Stimulated activated effector memory CD8-positive, alpha-beta T cell treated with anti-CD3 and anti-CD28 coated beads, Interleukin-12 subunit alpha, Interleukin-12 subunit beta, amount 100 ng/mL, for 72 hours (primary cell): Measurements from ENCODE around the gene CHPF2.

Source experiments
- ATAC-seq: fragments of 150-1000 bp; cut with Tn5 transposase; 2 replicates; pipeline ENCODE4 v1.10.0; 2021
- DNase-seq, 2 donors: peaks; one replicate each; pipeline ENCODE4 v3.0.0; 2021 to 2022; ENCODE audit warnings: low spot score in 2 of 2
- H3K27ac Mint-ChIP-seq: one replicate; pipeline ENCODE4 v1.8.0; 2022; ENCODE audit warnings: mild to moderate bottlenecking, mixed read lengths
- H3K36me3 Mint-ChIP-seq: one replicate; pipeline ENCODE4 v1.8.0; 2022; ENCODE audit warnings: mild to moderate bottlenecking, mixed read lengths
- H3K4me1 Mint-ChIP-seq: one replicate; pipeline ENCODE4 v1.8.0; 2022; ENCODE audit warnings: mixed read lengths
- H3K4me3 Mint-ChIP-seq: one replicate; pipeline ENCODE4 v1.8.0; 2022; ENCODE audit warnings: mild to moderate bottlenecking, mixed read lengths
- H3K9me3 Mint-ChIP-seq: one replicate; pipeline ENCODE4 v1.8.0; 2022; ENCODE audit warnings: mixed read lengths

Gene CHPF2

DNA sequence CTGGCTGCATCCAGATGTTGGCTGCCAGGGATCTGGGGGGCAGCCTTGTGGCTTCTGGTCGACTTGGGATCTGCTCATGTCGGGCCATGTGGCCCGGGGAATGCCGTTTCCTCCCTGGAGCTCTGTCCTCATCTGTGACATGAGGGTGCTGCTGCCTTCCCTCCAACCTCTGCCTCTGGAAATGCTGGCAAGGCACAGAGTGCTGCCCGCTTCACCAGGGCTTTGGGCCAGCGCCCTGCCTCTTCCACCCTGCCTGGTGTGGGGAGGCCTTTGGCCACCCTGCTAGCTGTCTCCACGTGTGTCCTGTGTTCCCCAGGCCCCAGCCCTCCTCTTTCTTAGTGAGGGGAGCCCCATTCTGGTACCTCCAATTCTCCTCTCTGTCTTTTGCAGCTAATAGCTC, 22.0 kb downstream of the CHPF2 start:
- ATAC-seq (no peak), DNase-seq (no peak)
- H3K4me3 Mint-ChIP-seq = no peak overlapping the region
- no peaks in the 10 kb centered on the region for H3K9me3 Mint-ChIP-seq
- no peak overlapping the region for H3K27ac Mint-ChIP-seq
- peaks cover 5% of the 10 kb centered on the region for H3K36me3 Mint-ChIP-seq
- peaks cover 25% of the 10 kb centered on the region for H3K4me1 Mint-ChIP-seq

DNA sequence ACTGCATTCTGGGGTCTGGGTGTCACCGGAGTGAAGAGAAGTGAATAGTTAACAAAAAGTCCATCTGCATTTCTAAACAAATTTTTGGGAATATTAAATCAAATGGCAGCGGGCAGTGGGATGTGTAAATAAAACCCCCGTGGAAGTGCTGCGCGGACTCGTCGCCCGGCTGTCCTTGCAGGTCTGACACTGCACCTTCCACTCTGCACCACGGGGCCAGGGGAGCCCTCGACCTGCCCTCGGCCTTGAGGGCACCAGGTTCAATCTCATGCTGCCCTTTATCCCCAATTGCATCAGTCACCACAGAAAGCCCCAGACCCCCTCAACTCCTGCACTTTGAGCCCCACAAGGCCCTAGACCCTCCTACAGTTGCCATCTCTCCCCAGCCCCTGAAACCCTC, 22.6 kb downstream of the CHPF2 start:
- Mint-ChIP-seq H3K4me1 (peaks cover 22% of the 10 kb centered on the region), H3K36me3 (peaks cover 5% of the 10 kb centered on the region), H3K9me3 (no peaks in the 10 kb centered on the region), H3K4me3 (no peak overlapping the region), H3K27ac (peak overlapping the region; percentile 64)
- DNase-seq = no peak
- ATAC-seq = no peak

DNA sequence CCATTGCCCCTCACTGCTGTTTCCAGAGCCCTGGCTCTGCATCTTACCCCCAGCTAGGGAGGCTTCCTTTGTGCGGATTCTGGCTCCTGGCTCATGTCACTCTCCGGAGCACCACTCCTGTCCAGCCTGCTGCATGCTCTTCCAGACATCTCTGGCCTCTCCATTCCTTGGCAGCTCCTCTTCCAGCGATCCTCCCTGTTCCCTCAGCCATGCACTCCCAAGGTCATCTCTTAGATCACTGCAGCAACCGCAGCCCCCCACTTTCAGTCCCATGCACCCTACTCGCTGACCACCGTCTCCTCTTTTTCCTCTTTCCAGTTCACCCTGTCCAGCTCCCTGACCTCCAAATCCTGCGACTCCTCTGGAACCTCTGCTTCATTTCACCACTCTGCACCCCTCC, 23.1 kb downstream of the CHPF2 start:
- no peak for ATAC-seq
- peaks cover 20% of the 10 kb centered on the region for H3K4me1 Mint-ChIP-seq
- H3K27ac Mint-ChIP-seq = peak overlapping the region; percentile 64

DNA sequence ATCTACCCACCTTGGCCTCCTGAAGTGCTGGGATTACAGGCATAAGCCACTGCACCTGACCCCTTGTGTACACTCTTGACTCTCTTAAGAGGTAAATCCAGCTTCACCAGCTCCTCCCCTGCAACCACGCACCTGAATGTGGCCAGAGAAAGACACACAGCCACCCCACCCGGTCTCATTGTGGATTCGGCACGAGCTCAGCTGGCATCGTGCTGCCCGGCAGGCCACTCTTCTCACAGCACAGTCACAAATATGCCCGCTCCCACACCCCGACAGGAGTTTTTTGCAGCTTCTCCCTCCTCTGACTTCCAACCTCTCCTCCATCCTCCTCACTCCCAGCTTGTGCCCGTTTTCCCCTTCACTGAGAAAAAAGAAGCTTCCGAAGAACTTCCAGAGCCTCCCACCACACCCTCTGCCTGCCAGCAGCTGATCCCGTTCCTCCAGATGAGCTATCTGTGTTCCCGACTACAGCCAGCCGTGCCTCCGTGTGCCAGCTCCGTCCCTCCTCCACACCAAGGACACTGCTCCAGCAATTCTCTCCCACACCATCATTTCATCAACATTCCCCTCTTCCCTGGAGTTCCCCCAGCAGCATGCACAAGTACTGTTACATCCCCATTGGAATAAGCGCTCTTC, 24.2 kb downstream of the CHPF2 start:
- H3K36me3 Mint-ChIP-seq = peaks cover 5% of the 10 kb centered on the region
- H3K4me3 Mint-ChIP-seq = no peak overlapping the region
- no peaks in the 10 kb centered on the region for H3K9me3 Mint-ChIP-seq
- DNase-seq (no peak), ATAC-seq (no peak)
- H3K4me1 Mint-ChIP-seq = peaks cover 9% of the 10 kb centered on the region
- H3K27ac Mint-ChIP-seq = peak overlapping the region; percentile 35

More for the DNA sequence above, 23.1 kb downstream of the CHPF2 start:
- Mint-ChIP-seq H3K9me3 (no peaks in the 10 kb centered on the region), H3K4me3 (no peak overlapping the region), H3K36me3 (peaks cover 5% of the 10 kb centered on the region)
- no peak for DNase-seq

DNA sequence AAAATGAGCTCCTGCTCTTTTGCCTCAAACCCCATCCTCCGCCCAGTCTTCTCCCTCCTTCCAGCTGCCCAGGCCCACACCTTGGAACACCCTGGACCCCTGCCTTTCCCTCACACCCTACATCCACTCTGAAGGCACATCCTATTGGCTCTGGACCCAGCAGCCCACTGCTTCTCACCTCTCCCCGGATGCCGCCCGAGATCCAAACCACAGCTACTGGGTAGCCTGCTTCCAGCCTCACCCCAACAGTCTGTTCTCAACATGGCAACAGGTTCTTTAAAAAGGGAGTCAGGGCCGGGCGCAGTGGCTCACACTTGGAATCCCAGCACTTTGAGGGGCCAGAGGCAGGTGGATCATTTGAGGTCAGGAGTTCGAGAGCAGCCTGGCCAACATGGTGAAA, 25.7 kb downstream of the CHPF2 start:
- no peak for ATAC-seq
- Mint-ChIP-seq H3K36me3 (peaks cover 5% of the 10 kb centered on the region), H3K4me1 (no peaks in the 10 kb centered on the region), H3K4me3 (no peak overlapping the region), H3K9me3 (no peaks in the 10 kb centered on the region), H3K27ac (no peak overlapping the region)
- no peak for DNase-seq

DNA sequence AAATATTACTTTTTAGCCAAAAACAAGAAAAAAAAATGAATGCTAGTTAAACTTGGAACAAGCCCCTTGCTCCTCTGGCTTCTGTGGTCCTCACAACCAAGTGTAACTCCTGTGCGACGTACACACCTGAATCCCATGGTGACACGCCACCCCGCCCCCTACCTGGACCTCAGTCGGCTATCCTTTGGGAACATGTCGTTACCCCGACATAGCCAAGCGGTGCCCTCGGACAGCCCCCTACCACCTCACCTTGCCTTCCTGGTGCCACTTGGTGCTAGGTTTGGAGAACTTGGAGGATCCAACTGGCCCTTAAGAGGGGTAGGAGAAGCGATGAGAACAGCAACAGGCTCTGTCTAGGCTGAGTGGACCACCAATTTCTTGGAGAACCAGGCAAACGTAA, 28.2 kb downstream of the CHPF2 start:
- ATAC-seq (no peak), DNase-seq (no peak)
- peaks cover 5% of the 10 kb centered on the region for H3K36me3 Mint-ChIP-seq
- H3K9me3 Mint-ChIP-seq = no peaks in the 10 kb centered on the region
- H3K27ac Mint-ChIP-seq = no peak overlapping the region
- H3K4me1 Mint-ChIP-seq = no peaks in the 10 kb centered on the region
- no peak overlapping the region for H3K4me3 Mint-ChIP-seq

DNA sequence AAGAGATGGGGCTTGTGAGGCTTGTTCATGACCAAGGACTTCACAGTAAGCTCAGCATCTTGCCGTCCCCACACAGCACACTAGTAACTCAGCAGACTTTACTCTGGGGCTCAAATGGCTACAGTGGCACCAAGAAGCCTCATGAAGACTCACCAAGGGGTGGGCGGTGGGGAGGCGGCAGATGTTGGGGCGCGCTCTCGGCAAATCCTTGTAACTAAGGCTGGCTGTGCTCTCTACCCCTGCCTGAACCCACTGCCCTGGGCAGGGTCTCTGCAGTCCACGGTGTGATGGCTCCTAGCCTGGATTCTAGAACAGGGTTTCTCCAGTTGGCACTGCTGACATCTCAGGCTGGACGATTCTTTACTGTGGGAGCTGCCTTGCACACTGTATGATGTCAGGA, 28.6 kb downstream of the CHPF2 start:
- Mint-ChIP-seq H3K4me1 (no peaks in the 10 kb centered on the region), H3K9me3 (no peaks in the 10 kb centered on the region), H3K27ac (no peak overlapping the region), H3K36me3 (peaks cover 5% of the 10 kb centered on the region), H3K4me3 (no peak overlapping the region)
- DNase-seq = no peak
- no peak for ATAC-seq

DNA sequence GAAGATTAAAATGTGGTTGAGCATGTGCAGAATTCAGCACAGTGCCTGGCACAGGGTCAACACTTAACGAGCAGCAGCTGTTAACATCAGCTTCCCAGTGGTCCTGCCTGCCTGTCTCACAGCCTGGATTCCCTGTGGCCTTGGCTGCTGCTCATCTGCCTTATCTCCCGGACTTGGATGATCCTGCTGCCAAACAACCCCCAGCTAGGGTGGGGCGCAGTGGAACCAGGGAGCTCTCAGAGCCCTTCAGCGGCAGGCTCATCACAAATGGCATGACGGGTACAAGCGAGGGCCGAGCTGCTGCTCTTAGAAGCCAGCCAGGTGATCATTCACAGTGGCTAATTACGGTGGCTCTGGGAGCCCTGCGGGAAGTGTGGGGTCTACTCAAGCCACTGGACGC, 29.2 kb downstream of the CHPF2 start:
- Mint-ChIP-seq H3K27ac (no peak overlapping the region), H3K4me3 (no peak overlapping the region), H3K36me3 (peaks cover under 1% of the 10 kb centered on the region), H3K4me1 (no peaks in the 10 kb centered on the region), H3K9me3 (no peaks in the 10 kb centered on the region)
- ATAC-seq (no peak), DNase-seq (no peak)

DNA sequence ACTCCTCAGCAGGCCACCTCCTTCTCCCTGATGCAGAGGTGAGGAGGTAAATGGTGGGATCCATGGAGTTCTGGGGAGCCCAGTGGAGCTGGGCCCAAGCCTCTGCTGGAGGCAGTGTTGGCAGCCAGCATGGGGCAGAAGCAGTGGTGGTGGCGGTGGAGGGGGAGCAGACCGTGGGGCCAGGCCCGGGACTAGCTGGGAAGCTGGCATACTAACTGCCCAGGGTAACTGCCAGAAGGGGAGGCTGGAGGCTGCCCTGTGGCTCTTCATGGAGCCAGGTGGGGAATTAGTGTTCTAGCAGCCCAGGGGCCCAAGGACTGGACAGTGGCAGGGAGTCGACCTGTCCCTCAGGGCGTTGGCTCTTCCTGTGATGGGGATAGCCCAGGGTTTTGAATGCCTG, 32.3 kb downstream of the CHPF2 start:
- DNase-seq (no peak), ATAC-seq (no peak)
- Mint-ChIP-seq H3K4me3 (no peak overlapping the region), H3K27ac (no peak overlapping the region), H3K4me1 (no peaks in the 10 kb centered on the region), H3K36me3 (no peaks in the 10 kb centered on the region), H3K9me3 (no peaks in the 10 kb centered on the region)

DNA sequence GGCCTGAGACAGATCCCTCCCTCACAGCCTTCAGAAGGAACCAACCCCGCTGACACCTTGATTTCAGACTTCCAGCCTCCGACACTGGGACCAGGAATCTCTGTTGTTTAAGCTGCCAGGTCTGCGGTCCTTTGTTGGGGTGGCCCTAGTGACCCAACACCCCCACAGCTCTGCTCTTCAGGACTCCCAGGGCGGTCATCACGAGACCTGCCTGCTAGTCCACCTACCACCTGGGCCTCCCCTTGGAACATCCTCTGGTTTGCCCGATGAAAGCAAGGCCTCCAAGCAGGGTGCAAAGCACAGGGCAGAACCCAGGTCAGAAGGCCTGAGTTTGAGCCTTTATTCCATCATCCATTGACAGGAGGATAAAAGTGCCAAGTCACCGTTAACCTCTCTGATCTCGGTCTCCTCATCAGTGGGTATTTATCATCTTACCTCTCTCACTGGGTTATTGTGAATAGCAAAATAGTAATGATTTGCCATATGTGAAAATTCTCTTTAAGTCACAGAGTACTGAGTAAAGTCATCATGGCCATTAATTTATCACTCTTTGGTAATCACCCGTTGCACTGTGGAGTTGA, 33.2 kb downstream of the CHPF2 start:
- no peaks in the 10 kb centered on the region for H3K36me3 Mint-ChIP-seq
- no peaks in the 10 kb centered on the region for H3K4me1 Mint-ChIP-seq
- DNase-seq = no peak
- H3K9me3 Mint-ChIP-seq = no peaks in the 10 kb centered on the region
- H3K4me3 Mint-ChIP-seq = no peak overlapping the region
- H3K27ac Mint-ChIP-seq = no peak overlapping the region
- no peak for ATAC-seq

DNA sequence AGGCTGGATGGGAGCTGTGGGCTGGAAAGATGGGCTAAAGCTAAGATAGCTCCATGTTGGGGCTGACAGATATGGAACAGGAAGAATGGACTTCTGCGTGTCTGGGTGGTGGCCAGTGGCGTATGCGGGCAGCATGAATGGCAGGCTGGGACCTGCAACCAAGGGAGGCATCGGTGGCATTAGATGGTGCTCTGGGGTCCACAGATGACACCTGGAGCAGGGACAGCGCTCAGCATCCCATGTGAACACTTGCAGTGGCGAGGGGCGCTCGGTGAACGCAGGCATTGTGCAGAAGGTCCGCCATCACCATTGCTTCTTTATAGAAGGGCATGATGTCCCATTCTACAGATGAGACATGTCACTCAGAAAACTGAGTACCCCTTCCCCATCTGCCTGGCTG, 37.2 kb downstream of the CHPF2 start:
- DNase-seq (no peak), ATAC-seq (no peak)
- Mint-ChIP-seq H3K36me3 (no peaks in the 10 kb centered on the region), H3K9me3 (no peaks in the 10 kb centered on the region), H3K4me3 (no peak overlapping the region), H3K4me1 (peaks cover 14% of the 10 kb centered on the region), H3K27ac (peak overlapping the region; percentile 75)

DNA sequence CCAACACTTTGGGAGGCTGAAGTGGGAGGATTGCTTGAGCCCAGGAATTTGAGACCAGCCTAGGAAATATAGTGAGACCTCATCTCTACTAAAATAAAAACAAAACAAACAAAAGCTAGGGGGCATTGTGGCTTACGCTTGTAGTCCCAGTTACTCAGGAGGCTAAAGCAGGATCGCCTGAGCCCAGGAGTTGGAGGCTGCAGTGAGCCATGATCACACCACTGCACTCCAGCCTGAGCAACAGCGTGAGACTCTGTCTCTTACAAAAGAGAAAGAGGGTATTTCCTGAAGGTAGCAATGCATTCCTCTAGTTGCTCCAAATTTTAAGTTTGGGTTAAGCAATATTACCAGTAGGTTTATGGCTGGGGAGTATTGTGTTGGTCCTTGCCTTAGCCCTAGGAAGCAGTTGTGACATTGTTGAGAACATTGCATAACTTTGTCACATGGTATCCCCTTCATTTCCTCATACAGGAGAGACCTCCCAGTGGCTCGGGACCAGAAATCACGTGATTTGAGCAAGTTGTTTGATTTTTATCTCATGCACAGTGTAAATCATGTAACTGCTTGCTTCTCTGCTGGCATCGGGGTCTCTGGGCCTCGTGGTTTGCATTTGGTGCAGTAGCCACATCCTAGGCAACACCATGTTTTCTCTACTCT, 39.5 kb downstream of the CHPF2 start:
- DNase-seq (no peak), ATAC-seq (no peak)
- no peak overlapping the region for H3K27ac Mint-ChIP-seq
- H3K36me3 Mint-ChIP-seq = peaks cover 5% of the 10 kb centered on the region
- peaks cover 33% of the 10 kb centered on the region for H3K4me1 Mint-ChIP-seq
- no peak overlapping the region for H3K4me3 Mint-ChIP-seq
- no peaks in the 10 kb centered on the region for H3K9me3 Mint-ChIP-seq

DNA sequence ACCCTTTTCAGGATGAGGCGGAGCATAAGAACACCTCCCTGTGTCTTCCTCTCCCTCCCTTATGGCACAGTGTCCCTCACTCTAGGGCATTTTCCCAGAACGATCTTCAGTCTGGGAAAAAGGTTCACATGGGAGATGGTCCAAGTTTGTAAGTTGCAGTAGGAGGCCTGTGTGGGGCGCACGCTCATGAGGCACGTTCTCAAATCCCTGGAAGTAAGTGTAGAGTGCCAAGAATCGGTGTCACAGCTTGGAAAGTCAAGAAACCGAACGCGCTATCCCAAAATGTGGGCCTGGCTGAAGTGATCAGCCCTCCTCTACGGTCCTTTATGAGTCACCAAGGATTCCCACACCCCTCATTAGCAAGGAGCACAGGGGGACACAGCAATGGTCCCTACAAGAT, 40.1 kb downstream of the CHPF2 start:
- no peak for ATAC-seq
- H3K4me1 Mint-ChIP-seq = peaks cover 36% of the 10 kb centered on the region
- no peaks in the 10 kb centered on the region for H3K9me3 Mint-ChIP-seq
- no peak overlapping the region for H3K27ac Mint-ChIP-seq
- H3K4me3 Mint-ChIP-seq = no peak overlapping the region
- peaks cover 5% of the 10 kb centered on the region for H3K36me3 Mint-ChIP-seq
- no peak for DNase-seq

DNA sequence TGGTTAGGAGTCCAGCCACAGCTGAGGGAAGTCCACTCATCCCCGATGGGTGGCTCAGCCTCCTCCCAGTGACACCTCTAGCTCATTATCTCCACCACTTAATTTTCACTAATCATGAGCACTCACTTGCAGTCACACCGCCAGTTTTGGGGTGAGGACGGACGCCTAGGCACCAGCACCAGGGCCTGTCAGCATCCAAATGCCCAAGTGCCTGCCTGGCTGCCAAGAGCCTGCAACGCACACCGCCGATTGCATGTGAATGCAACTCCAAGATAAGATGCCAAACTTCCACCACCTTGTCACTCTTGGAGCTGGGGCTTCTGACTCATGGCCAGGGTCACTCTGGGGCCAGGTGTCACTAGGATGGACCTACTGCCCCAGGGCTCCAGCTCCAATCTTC, 40.6 kb downstream of the CHPF2 start:
- peaks cover 40% of the 10 kb centered on the region for H3K4me1 Mint-ChIP-seq
- H3K9me3 Mint-ChIP-seq = no peaks in the 10 kb centered on the region
- H3K36me3 Mint-ChIP-seq = peaks cover 5% of the 10 kb centered on the region
- DNase-seq (no peak), ATAC-seq (no peak)
- no peak overlapping the region for H3K27ac Mint-ChIP-seq
- H3K4me3 Mint-ChIP-seq = no peak overlapping the region

DNA sequence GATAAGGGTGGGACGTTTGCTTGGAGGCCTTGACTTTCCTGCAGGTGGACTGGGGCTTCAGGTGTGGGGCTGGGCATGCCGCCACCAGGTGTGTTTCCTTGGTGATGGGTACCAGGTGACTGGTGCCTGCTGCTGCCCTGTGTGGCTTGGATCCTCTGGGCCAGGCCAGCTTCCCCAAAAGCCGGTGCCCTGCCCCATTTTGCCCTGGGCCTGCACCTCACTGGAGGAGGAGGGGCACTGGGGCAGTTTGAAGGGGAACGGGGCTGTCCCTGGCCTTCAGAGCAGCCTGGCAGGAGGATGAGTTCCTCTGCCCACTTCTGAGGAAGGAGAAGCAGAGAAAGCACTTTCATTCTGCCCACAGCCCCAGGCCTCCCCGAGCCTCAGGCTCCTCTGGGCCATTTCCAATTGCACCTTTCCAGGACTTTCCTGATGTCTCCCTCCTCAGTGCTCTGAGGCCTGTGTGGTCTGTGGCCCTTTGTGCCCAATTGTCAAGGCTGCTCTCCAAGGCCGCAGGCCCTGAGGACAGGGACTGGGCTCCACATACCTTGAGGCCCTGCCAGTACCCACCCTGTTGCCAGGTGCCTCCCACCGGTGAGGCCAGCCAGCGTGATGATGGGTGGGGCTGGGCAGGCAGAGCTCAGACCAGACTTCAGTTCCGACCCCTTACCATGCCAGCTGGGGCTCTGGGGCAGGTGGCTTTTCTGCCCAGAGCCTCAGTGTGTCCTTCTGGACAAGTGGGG, 41.5 kb downstream of the CHPF2 start:
- ATAC-seq (no peak), DNase-seq (no peak)
- peaks cover 5% of the 10 kb centered on the region for H3K36me3 Mint-ChIP-seq
- H3K4me1 Mint-ChIP-seq = peaks cover 40% of the 10 kb centered on the region
- no peaks in the 10 kb centered on the region for H3K9me3 Mint-ChIP-seq
- peak overlapping the region; percentile 70 for H3K4me3 Mint-ChIP-seq
- no peak overlapping the region for H3K27ac Mint-ChIP-seq

DNA sequence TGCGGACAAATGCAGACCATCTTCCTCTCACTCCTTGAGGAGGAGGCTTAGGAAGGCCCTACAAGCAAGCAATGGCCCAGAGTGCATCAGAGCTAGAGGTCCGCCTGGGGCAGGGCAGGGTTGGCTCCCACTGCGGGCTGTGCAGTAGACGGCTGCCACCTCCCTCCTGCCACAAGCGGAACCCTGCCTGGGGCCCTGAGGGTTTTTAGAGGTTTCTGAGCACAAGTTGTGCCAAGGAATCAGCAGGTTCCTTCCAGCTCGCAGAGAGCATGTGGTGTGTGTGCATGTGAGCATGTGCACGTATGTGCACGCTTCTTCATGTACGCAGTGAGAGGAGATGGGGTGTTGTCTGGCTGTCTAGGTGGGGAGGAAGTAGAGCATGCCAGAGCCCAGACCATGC, 42.1 kb downstream of the CHPF2 start:
- ATAC-seq (no peak), DNase-seq (no peak)
- no peak overlapping the region for H3K27ac Mint-ChIP-seq
- no peaks in the 10 kb centered on the region for H3K9me3 Mint-ChIP-seq
- peak overlapping the region; percentile 70 for H3K4me3 Mint-ChIP-seq
- H3K36me3 Mint-ChIP-seq = peaks cover 5% of the 10 kb centered on the region
- H3K4me1 Mint-ChIP-seq = peaks cover 40% of the 10 kb centered on the region
